Mucosa of descending colon (tissue), 3 donors: ENCODE results near the gene GNRHR. TPM values are rescaled to one million over a fixed set of nuclear protein-coding genes. Genes with fewer than 3 reads are reported as not detected.
"Not testable (repeated sequence)": the region's sequence is repeated elsewhere in the genome, so short reads cannot be mapped to it uniquely, and the experiment has no call there.

Source experiments
- ATAC-seq: fragments of 200-7000 bp; cut with Tn5 transposase; one replicate; pipeline ENCODE4 v1.9.1; 2020; ENCODE audit warnings: mild to moderate bottlenecking, moderate library complexity
- DNase-seq, 3 donors: peaks; one replicate each; pipeline ENCODE4 v3.0.0-alpha.2; 2020
- H3K36me3 ChIP-seq: fragments of 200-600 bp; one replicate; pipeline ENCODE4 v1.8.0; 2021; ENCODE audit warnings: low read depth, mild to moderate bottlenecking
- H3K4me1 ChIP-seq: fragments of 200-600 bp; one replicate; pipeline ENCODE4 v1.8.0; 2021; ENCODE audit warnings: low read depth, mild to moderate bottlenecking
- H3K4me3 ChIP-seq: fragments of 200-600 bp; one replicate; pipeline ENCODE4 v1.8.0; 2021; ENCODE audit warnings: mild to moderate bottlenecking
- H3K9me3 ChIP-seq: fragments of 200-600 bp; one replicate; pipeline ENCODE4 v1.8.0; 2021; ENCODE audit warnings: mild to moderate bottlenecking
- intact Hi-C, 2 donors: fragments of 100-400 bp; cut with DNase I in 1 of 2; cut with micrococcal nuclease in 1 of 2; formaldehyde crosslinking; loops; one replicate each; pipeline versions ENCODE4 v1.11.0 to v1.11.1; 2022; cut with DNase I, micrococcal nuclease
- total RNA-seq, 3 donors: library from RNA; stranded (reverse); fragmentation: NEBNext Ultra II Directional in 2 of 3; extraction: Animal tissue kit (Norgen Biotek cat#: 25700) in 2 of 3; gene quantifications; one replicate each; pipeline versions ENCODE4 v1.2.1 to v1.2.4, GENCODE V29; 2021 to 2023
- TF ChIP-seq, protein P1 (sequence below): fragments of 200-600 bp; IDR thresholded peaks from one replicate; pipeline ENCODE4 v1.8.0; 2022; ENCODE audit warnings: antibody characterized with exemption, mild to moderate bottlenecking
- donor health status: DM: no; HTN: no; CAD: no; lungs with moderate emphysema.
- donor health status: DM: no; HTN: no; CAD: no.
- donor health status: DM: no; HTN: yes; CAD: no.

Gene GNRHR
- total RNA-seq, 3 donors from 2014 or later, result not detected

- no peak for ATAC-seq
- Histone ChIP-seq H3K4me1 (no peaks in the 10 kb centered on the region), H3K4me3 (no peak overlapping the region), H3K36me3 (no peaks in the 10 kb centered on the region), H3K9me3 (no peaks in the 10 kb centered on the region)
- intact Hi-C loops, result no loop called here
- TF ChIP-seq, protein P1, sequence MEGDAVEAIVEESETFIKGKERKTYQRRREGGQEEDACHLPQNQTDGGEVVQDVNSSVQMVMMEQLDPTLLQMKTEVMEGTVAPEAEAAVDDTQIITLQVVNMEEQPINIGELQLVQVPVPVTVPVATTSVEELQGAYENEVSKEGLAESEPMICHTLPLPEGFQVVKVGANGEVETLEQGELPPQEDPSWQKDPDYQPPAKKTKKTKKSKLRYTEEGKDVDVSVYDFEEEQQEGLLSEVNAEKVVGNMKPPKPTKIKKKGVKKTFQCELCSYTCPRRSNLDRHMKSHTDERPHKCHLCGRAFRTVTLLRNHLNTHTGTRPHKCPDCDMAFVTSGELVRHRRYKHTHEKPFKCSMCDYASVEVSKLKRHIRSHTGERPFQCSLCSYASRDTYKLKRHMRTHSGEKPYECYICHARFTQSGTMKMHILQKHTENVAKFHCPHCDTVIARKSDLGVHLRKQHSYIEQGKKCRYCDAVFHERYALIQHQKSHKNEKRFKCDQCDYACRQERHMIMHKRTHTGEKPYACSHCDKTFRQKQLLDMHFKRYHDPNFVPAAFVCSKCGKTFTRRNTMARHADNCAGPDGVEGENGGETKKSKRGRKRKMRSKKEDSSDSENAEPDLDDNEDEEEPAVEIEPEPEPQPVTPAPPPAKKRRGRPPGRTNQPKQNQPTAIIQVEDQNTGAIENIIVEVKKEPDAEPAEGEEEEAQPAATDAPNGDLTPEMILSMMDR, result no peak
- no peak for DNase-seq
Measured at GRCh38 chr4:67762086-67762485, 7.9 kb upstream of the GNRHR start.

GRCh38 chr4:67756991-67757390 lies 2.8 kb upstream of the GNRHR start:
- DNase-seq, H3K9me3 ChIP-seq, H3K36me3 ChIP-seq, H3K4me3 ChIP-seq, intact Hi-C loops, H3K4me1 ChIP-seq, ATAC-seq: not testable (repeated sequence)

- Histone ChIP-seq H3K9me3 (no peaks in the 10 kb centered on the region), H3K4me1 (no peaks in the 10 kb centered on the region), H3K36me3 (no peaks in the 10 kb centered on the region), H3K4me3 (no peak overlapping the region)
- TF ChIP-seq, protein P1, result no peak
- ATAC-seq (no peak), DNase-seq (no peak)
- intact Hi-C loops, result no loop called here
Measured at GRCh38 chr4:67755974-67756373, 1.8 kb upstream of the GNRHR start.

- no peak overlapping the region for H3K4me3 ChIP-seq
- ATAC-seq, result no peak
- intact Hi-C loops, result no loop called here
- TF ChIP-seq, protein P1, result no peak
- no peaks in the 10 kb centered on the region for H3K36me3 ChIP-seq
- DNase-seq, result no peak
- no peaks in the 10 kb centered on the region for H3K9me3 ChIP-seq
- no peaks in the 10 kb centered on the region for H3K4me1 ChIP-seq
Measured at GRCh38 chr4:67751260-67751659, 2.9 kb downstream of the GNRHR start.

DNA sequence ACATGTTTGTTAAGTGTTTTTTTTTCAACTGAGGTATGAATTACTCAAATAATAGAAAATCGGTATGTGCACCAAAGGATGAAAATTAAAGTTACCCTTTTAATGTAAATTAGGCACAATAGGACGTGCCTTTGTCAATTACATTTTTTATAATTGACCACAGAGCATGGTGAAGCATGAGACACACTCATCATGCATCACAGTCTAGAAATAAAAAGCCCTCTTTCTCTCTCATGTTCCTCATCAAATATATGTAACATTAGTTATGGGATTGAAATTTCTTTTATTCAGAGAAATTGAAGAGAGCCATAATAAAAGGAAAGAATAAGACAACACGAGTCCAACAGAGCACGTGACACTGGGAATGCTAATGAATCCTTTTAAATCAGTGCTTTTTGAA lies 3.5 kb downstream of the GNRHR start:
- H3K4me1 ChIP-seq, result no peaks in the 10 kb centered on the region
- DNase-seq, result no peak
- no peak for ATAC-seq
- H3K9me3 ChIP-seq, result no peaks in the 10 kb centered on the region
- TF ChIP-seq, protein P1, result no peak
- H3K4me3 ChIP-seq, result no peak overlapping the region
- intact Hi-C loops, result no loop called here
- no peaks in the 10 kb centered on the region for H3K36me3 ChIP-seq

DNA sequence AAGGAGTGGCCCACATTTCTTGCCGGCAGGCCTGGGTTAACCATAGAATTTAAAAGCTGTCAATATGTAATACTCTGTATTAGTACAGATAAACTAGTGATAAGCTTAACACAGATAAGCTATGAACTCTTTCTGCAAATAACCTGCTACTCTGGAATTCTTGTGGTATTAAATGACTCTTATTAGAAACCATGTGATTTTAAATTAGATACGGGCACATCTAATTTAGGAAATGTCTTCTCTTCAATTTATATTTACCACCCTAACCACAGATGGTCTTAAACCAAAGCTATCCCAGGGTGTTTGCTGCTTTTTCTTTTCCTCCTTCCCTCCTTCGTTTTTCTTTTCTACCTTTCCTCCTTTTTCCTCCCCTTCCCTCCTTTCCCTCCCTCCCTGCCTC lies 4.9 kb downstream of the GNRHR start:
- H3K4me1 ChIP-seq, result no peaks in the 10 kb centered on the region
- TF ChIP-seq, protein P1, result no peak
- intact Hi-C loops, result no loop called here

More for the DNA sequence above, 4.9 kb downstream of the GNRHR start:
- ATAC-seq, result no peak
- Histone ChIP-seq H3K9me3 (no peaks in the 10 kb centered on the region), H3K36me3 (no peaks in the 10 kb centered on the region), H3K4me3 (no peak overlapping the region)
- no peak for DNase-seq
